H1 (cell line): ENCODE results near the gene SLC22A3. TPM values are rescaled to one million over a fixed set of nuclear protein-coding genes. Genes with fewer than 3 reads are reported as not detected.
A peak's percentile ranks its signal among the peaks of the same experiment; 100 is the strongest.

Experiments used
- CTCF ChIA-PET: fragments of 300-600 bp; sonication (Branson Sonifier 250); formaldehyde crosslinking; loops from one replicate; lab custom pipeline; 2021; ENCODE audit not compliant: partially characterized antibody; lab: Charles Lee
- POLR2A ChIA-PET: fragments of 300-600 bp; sonication (Branson Sonifier 250); formaldehyde crosslinking; loops from one replicate; lab custom pipeline; 2021; ENCODE audit warnings: inconsistent platforms; ENCODE audit not compliant: partially characterized antibody; lab: Charles Lee
- DNase-seq, 2 experiments: peaks; one replicate each; pipeline versions ENCODE4 v3.0.0 to v3.0.0-alpha.2; 2010 to 2022; ENCODE audit warnings: low spot score in 2 of 2, low read depth in 1 of 2, mixed read lengths in 1 of 2
- FAIRE-seq: peaks from 2 replicates; lab custom pipeline; 2011; peaks lifted over from hg19 to GRCh38; lab: Jason Lieb, UNC
- H2AFZ ChIP-seq: 2 replicates; pipeline ENCODE4 v1.8.1; 2012; ENCODE audit warnings: low read length, inconsistent platforms
- H2AK5ac ChIP-seq: 2 replicates; pipeline ENCODE4 v1.6.1; 2013; ENCODE audit warnings: low read depth, low read length
- H2BK120ac ChIP-seq: replicated peaks from 2 replicates; pipeline ENCODE3; 2013; ENCODE audit warnings: low read depth, low read length, inconsistent platforms
- H2BK12ac ChIP-seq: 2 replicates; pipeline ENCODE4 v1.6.1; 2013; ENCODE audit warnings: low read depth, low read length
- H2BK15ac ChIP-seq: 2 replicates; pipeline ENCODE4 v1.6.1; 2013; ENCODE audit warnings: low read length
- H2BK20ac ChIP-seq: 2 replicates; pipeline ENCODE4 v1.6.1; 2013; ENCODE audit warnings: low read length
- H2BK5ac ChIP-seq: 2 replicates; pipeline ENCODE4 v1.6.1; 2013; ENCODE audit warnings: low read depth, low read length
- H3K14ac ChIP-seq: 2 replicates; pipeline ENCODE4 v1.6.1; 2013; ENCODE audit warnings: inconsistent platforms; ENCODE audit not compliant: insufficient read length
- H3K18ac ChIP-seq: 2 replicates; pipeline ENCODE4 v1.6.1; 2013; ENCODE audit warnings: low read length; ENCODE audit errors: extremely low read depth
- H3K23ac ChIP-seq: 2 replicates; pipeline ENCODE4 v1.6.1; 2013; ENCODE audit warnings: inconsistent platforms; ENCODE audit not compliant: insufficient read length
- H3K23me2 ChIP-seq: 2 replicates; pipeline ENCODE4 v1.6.1; 2013; ENCODE audit warnings: low read depth, low read length
- H3K27ac ChIP-seq: 2 replicates; pipeline ENCODE4 v1.6.1; 2011; ENCODE audit warnings: low read depth, low read length, inconsistent platforms
- H3K27me3 ChIP-seq, 4 experiments: replicated peaks in 1 of 4; 1 replicate in 1 of 4; 2 replicates in 3 of 4; pipeline versions ENCODE4 v1.6.1 to v1.8.1; 2011 to 2013; ENCODE audit warnings: low read length in 3 of 4, mild to moderate bottlenecking in 3 of 4, inconsistent platforms in 2 of 4, mixed read lengths in 2 of 4, moderate library complexity in 1 of 4; ENCODE audit not compliant: control insufficient read depth in 3 of 4, insufficient read depth in 3 of 4; ENCODE audit errors: extremely low read depth in 1 of 4
- H3K36me3 ChIP-seq, 4 experiments: 2 replicates each; pipeline versions ENCODE4 v1.6.1 to v1.8.1; 2011 to 2013; ENCODE audit warnings: mild to moderate bottlenecking in 4 of 4, low read length in 3 of 4, moderate library complexity in 2 of 4, control low read depth in 1 of 4, inconsistent platforms in 1 of 4; ENCODE audit not compliant: insufficient read depth in 4 of 4, control insufficient read depth in 2 of 4
- H3K4ac ChIP-seq: replicated peaks from 2 replicates; pipeline ENCODE3; 2013; ENCODE audit warnings: low read length, low read depth, mixed read lengths, inconsistent platforms; ENCODE audit not compliant: insufficient read length
- H3K4me1 ChIP-seq, 4 experiments: replicated peaks in 1 of 4; 1 replicate in 1 of 4; 2 replicates in 3 of 4; pipeline versions ENCODE4 v1.6.1 to v1.8.1; 2011 to 2013; ENCODE audit warnings: low read length in 3 of 4, inconsistent platforms in 2 of 4, mixed read lengths in 1 of 4; ENCODE audit not compliant: insufficient read depth in 4 of 4, control insufficient read depth in 3 of 4
- H3K4me2 ChIP-seq, 2 experiments: 2 replicates each; pipeline versions ENCODE4 v1.6.1 to v1.8.1; 2011 to 2013; ENCODE audit warnings: low read depth in 2 of 2, low read length in 2 of 2, control low read depth in 1 of 2, inconsistent platforms in 1 of 2, mild to moderate bottlenecking in 1 of 2; ENCODE audit not compliant: insufficient read depth in 1 of 2
- H3K4me3 ChIP-seq, 4 experiments: fragments of 200-600, 300-600 bp in 1 of 4; sonication (generic), shearing (Covaris generic), sonication (Bioruptor Twin) in 1 of 4; 2 replicates each; pipeline versions ENCODE4 v1.5.1 to v1.8.1; 2011 to 2016; ENCODE audit warnings: low read length in 4 of 4, low read depth in 3 of 4, control low read depth in 2 of 4, inconsistent platforms in 2 of 4, mild to moderate bottlenecking in 2 of 4, mixed read lengths in 1 of 4, moderate library complexity in 1 of 4; ENCODE audit not compliant: insufficient read depth in 2 of 4; ENCODE audit errors: extremely low read depth in 1 of 4
- H3K56ac ChIP-seq: replicated peaks from 2 replicates; pipeline ENCODE3; 2013; ENCODE audit warnings: low read depth, mild to moderate bottlenecking, mixed read lengths, low read length, inconsistent platforms; ENCODE audit not compliant: insufficient read length
- H3K79me1 ChIP-seq: 2 replicates; pipeline ENCODE4 v1.6.1; 2013; ENCODE audit warnings: low read depth, low read length, control low read depth
- H3K79me2 ChIP-seq, 2 experiments: 2 replicates each; pipeline versions ENCODE4 v1.6.1 to v1.8.1; 2012 to 2013; ENCODE audit warnings: low read length in 2 of 2, mild to moderate bottlenecking in 2 of 2, inconsistent platforms in 1 of 2; ENCODE audit not compliant: insufficient read depth in 2 of 2, control insufficient read depth in 1 of 2
- H3K9ac ChIP-seq, 4 experiments: replicated peaks in 1 of 4; 1 replicate in 1 of 4; 2 replicates in 3 of 4; pipeline versions ENCODE4 v1.6.1 to v1.8.1; 2011 to 2013; ENCODE audit warnings: low read depth in 3 of 4, low read length in 3 of 4, control low read depth in 2 of 4, mild to moderate bottlenecking in 2 of 4, moderate library complexity in 2 of 4, inconsistent platforms in 1 of 4; ENCODE audit errors: extremely low read depth in 1 of 4
- H3K9me3 ChIP-seq, 2 experiments: 2 replicates each; pipeline versions ENCODE4 v1.6.1 to v1.8.1; 2012 to 2013; ENCODE audit warnings: mild to moderate bottlenecking in 2 of 2, moderate library complexity in 2 of 2, control low read depth in 1 of 2, inconsistent platforms in 1 of 2, low read depth in 1 of 2, low read length in 1 of 2, mixed read lengths in 1 of 2; ENCODE audit not compliant: insufficient read depth in 2 of 2
- H4K20me1 ChIP-seq, 2 experiments: replicated peaks in 1 of 2; 2 replicates each; pipeline versions ENCODE3 to v1.8.1; 2011 to 2013; ENCODE audit warnings: inconsistent platforms in 2 of 2, low read length in 2 of 2, mild to moderate bottlenecking in 1 of 2; ENCODE audit not compliant: insufficient read depth in 2 of 2, control insufficient read depth in 1 of 2
- H4K5ac ChIP-seq: 2 replicates; pipeline ENCODE4 v1.6.1; 2013; ENCODE audit warnings: low read length, low read depth, mixed read lengths, inconsistent platforms; ENCODE audit not compliant: insufficient read length
- H4K8ac ChIP-seq: 2 replicates; pipeline ENCODE4 v1.8.0; 2013; ENCODE audit warnings: mild to moderate bottlenecking, moderate library complexity, low read length, inconsistent platforms; ENCODE audit not compliant: insufficient read depth; ENCODE audit errors: extremely low read depth
- H4K91ac ChIP-seq: replicated peaks from 2 replicates; pipeline ENCODE3; 2013; ENCODE audit warnings: low read length, mixed read lengths, inconsistent platforms; ENCODE audit not compliant: insufficient read length
- CBX5 ChIP-seq: fragments of 300-800, 300-1000 bp; sonication (generic); IDR thresholded peaks from 2 replicates; pipeline ENCODE4 v1.7.1; 2016; ENCODE audit warnings: antibody characterized with exemption, low read length, low read depth
- E2F6 ChIP-seq: IDR thresholded peaks from 2 replicates; pipeline ENCODE4 v1.6.1; 2012; ENCODE audit warnings: inconsistent platforms
- EP300 ChIP-seq, 2 experiments: IDR thresholded peaks; 1 replicate in 1 of 2; 2 replicates in 1 of 2; pipeline ENCODE4 v1.6.1; 2011 to 2012; ENCODE audit warnings: low read depth in 2 of 2, low read length in 2 of 2, mild to moderate bottlenecking in 2 of 2, borderline replicate concordance in 1 of 2, inconsistent platforms in 1 of 2, moderate library complexity in 1 of 2
- GABPA ChIP-seq: IDR thresholded peaks from 2 replicates; pipeline ENCODE4 v1.6.1; 2011; ENCODE audit warnings: mild to moderate bottlenecking, low read length, moderate library complexity, borderline replicate concordance; ENCODE audit not compliant: insufficient read depth
- GTF2F1 ChIP-seq: IDR thresholded peaks from 2 replicates; pipeline ENCODE4 v1.6.1; 2012; ENCODE audit warnings: low read depth, low read length, improper control_type of control experiment, borderline replicate concordance
- NRF1 ChIP-seq: IDR thresholded peaks from 2 replicates; pipeline ENCODE4 v1.6.1; 2011; ENCODE audit warnings: mild to moderate bottlenecking, low read depth, low read length, improper control_type of control experiment
- SIN3A ChIP-seq, 2 experiments: IDR thresholded peaks in 1 of 2; conservative IDR thresholded peaks in 1 of 2; 2 replicates each; pipeline ENCODE4 v1.6.1; 2011 to 2012; ENCODE audit warnings: low read length in 2 of 2, improper control_type of control experiment in 1 of 2, low read depth in 1 of 2, mild to moderate bottlenecking in 1 of 2
- SIX5 ChIP-seq: IDR thresholded peaks from 2 replicates; pipeline ENCODE4 v1.6.1; 2011; ENCODE audit warnings: mild to moderate bottlenecking, low read depth, low read length
- TCF12 ChIP-seq: IDR thresholded peaks from 2 replicates; pipeline ENCODE4 v1.6.1; 2011; ENCODE audit warnings: low read depth, mild to moderate bottlenecking, low read length
- WGBS, 2 experiments: shearing (Covaris generic) in 1 of 2; methylation state at CpG; one replicate each; pipeline versions ENCODE4 v1.1.6 to v1.1.7; 2013 to 2015; ENCODE audit warnings: low lambda C conversion rate in 2 of 2, mixed read lengths in 2 of 2, inconsistent platforms in 1 of 2, low coverage in 1 of 2, missing lambda C conversion rate in 1 of 2; ENCODE audit not compliant: insufficient replicate concordance in 2 of 2, insufficient coverage in 1 of 2, insufficient read length in 1 of 2; ENCODE audit errors: extremely low coverage in 1 of 2, missing lambda C conversion rate in 1 of 2; 5-methylcytosine and 5-hydroxymethylcytosine counted together
- polyA plus RNA-seq, 7 experiments: library from polyadenylated mRNA; depleted of rRNA in 3 of 7; stranded (reverse) in 5 of 7; unstranded in 2 of 7; fragments of >200 nt in 5 of 7; fragments of 200-250 nt in 2 of 7; gene quantifications; 1 replicate in 5 of 7; 2 replicates in 1 of 7; 4 replicates in 1 of 7; pipeline versions ENCODE4 v1.2.1 to v1.2.3, GENCODE V29; 2011 to 2013; ENCODE audit warnings: missing spikeins in 2 of 7, mixed read lengths in 2 of 7
- total RNA-seq: library from RNA; stranded (reverse); fragmentation: NEBNext Ultra II Directional; extraction: Animal tissue kit (Norgen Biotek cat#: 25700); gene quantifications from 2 replicates; pipeline ENCODE4 v1.2.1, GENCODE V29; 2021

Gene SLC22A3
- total and polyA plus RNA-seq, 2 of the 8 experiments (the other 6 are each of a cell fraction or from before 2014, with no cell fraction given) = 1.0 to 2.9 TPM

GRCh38 chr6:160450849-160451248, 102.7 kb downstream of the SLC22A3 start:
- Histone ChIP-seq H2BK12ac (no peak overlapping the region), H3K4me3 (no peak overlapping the region), H3K56ac (no peak overlapping the region), H2AK5ac (no peak overlapping the region), H4K20me1 (no peaks in the 10 kb centered on the region), H2BK5ac (no peak overlapping the region), H2BK120ac (no peak overlapping the region), H4K8ac (no peak overlapping the region), H3K4me1 (peaks cover 0 to 3% (median 0%) of the 10 kb centered on the region in 4 experiments; a peak in 2 of 7 replicates), H2BK20ac (no peak overlapping the region), H4K5ac (no peak overlapping the region), H3K79me1 (no peaks in the 10 kb centered on the region), H3K27ac (no peak overlapping the region), H3K4me2 (no peak overlapping the region), H3K9me3 (no peaks in the 10 kb centered on the region), H3K18ac (no peak overlapping the region), H2AFZ (no peak overlapping the region), H3K79me2 (no peaks in the 10 kb centered on the region), H3K23me2 (no peaks in the 10 kb centered on the region), H3K36me3 (no peaks in the 10 kb centered on the region), H2BK15ac (no peak overlapping the region), H3K4ac (no peak overlapping the region), H3K27me3 (no peaks in the 10 kb centered on the region; a peak in 1 of 7 replicates), H3K23ac (no peak overlapping the region), H4K91ac (no peak overlapping the region), H3K14ac (no peak overlapping the region), H3K9ac (no peak overlapping the region)
- TF ChIP-seq GTF2F1 (no peak), E2F6 (0 out of 2 replicates have a peak, but pooled peaks have one; percentile 35), SIX5 (no peak), SIN3A (conservative IDR thresholded peaks at IDR 0.05 in 1 of 2, IDR thresholded peaks at IDR 0.05 in 1 of 2; ENCODE audit: low read depth in 1 of 2, low read length in 2 of 2) (no peak), CBX5 (no peak), NRF1 (no peak), EP300 (IDR thresholded peaks at IDR 0.05; ENCODE audit: borderline replicate concordance in 1 of 2, low read depth in 2 of 2, low read length in 2 of 2) (no peak), TCF12 (no peak), GABPA (no peak)
- ChIA-PET CTCF (interaction anchor here (1.2 to 1.4 kb wide), 6 partner anchors 13 to 378 kb away, joined by 3 to 4 read pairs (median 3); no protein-coding TSS in a partner anchor), POLR2A (no interaction called here)
- 91% methylated on average over 5 of the region's 5 CpGs; no CpG with 5 or more reads in 1 of the 2 experiments for WGBS, 2 experiments
- DNase-seq (no peak), FAIRE-seq (no peak)
